BJ (cell line): ENCODE data around the gene CETN2. TPM values are rescaled to one million over a fixed set of nuclear protein-coding genes. Genes with fewer than 3 reads are reported as not detected.

Experiments used
- CTCF ChIA-PET: fragments of 350-600 bp; formaldehyde crosslinking; extraction: SDS; loops from one replicate; lab custom pipeline; 2021; ENCODE audit warnings: antibody characterized with exemption, inconsistent platforms; lab: Yijun Ruan, JAX
- POLR2A ChIA-PET: fragments of 300-600 bp; sonication (Branson Sonifier 250); formaldehyde crosslinking; extraction: SDS; loops from one replicate; lab custom pipeline; 2021; ENCODE audit warnings: antibody characterized with exemption; lab: Charles Lee
- DNase-seq: peaks from one replicate; pipeline ENCODE4 v3.0.0-alpha.2; 2011; ENCODE audit warnings: low read depth
- H3K27me3 ChIP-seq: 2 replicates; pipeline ENCODE4 v1.6.0; 2011; ENCODE audit warnings: low read length; ENCODE audit not compliant: control insufficient read depth, insufficient read depth
- H3K36me3 ChIP-seq: 2 replicates; pipeline ENCODE4 v1.5.1; 2011; ENCODE audit warnings: low read length; ENCODE audit not compliant: control insufficient read depth, insufficient read depth
- H3K4me3 ChIP-seq: 2 replicates; pipeline ENCODE4 v1.5.1; 2011; ENCODE audit warnings: low read depth, mild to moderate bottlenecking, control low read depth, low read length
- polyA plus RNA-seq: library from polyadenylated mRNA; depleted of rRNA; stranded (reverse); fragments of >200 nt; gene quantifications from 2 replicates; pipeline ENCODE4 v1.2.3, GENCODE V29; 2011
- TF ChIP-seq, protein P1 (sequence below): IDR thresholded peaks from 2 replicates; pipeline ENCODE4 v1.5.1; 2011; ENCODE audit warnings: low read depth, mild to moderate bottlenecking, control low read depth, inconsistent platforms, low read length, moderate library complexity; ENCODE audit not compliant: insufficient read depth

CETN2 gene
- polyA plus RNA-seq, 1 experiment: 19.1 TPM

- CTCF ChIA-PET: no interaction called here
- TF ChIP-seq, protein P1, sequence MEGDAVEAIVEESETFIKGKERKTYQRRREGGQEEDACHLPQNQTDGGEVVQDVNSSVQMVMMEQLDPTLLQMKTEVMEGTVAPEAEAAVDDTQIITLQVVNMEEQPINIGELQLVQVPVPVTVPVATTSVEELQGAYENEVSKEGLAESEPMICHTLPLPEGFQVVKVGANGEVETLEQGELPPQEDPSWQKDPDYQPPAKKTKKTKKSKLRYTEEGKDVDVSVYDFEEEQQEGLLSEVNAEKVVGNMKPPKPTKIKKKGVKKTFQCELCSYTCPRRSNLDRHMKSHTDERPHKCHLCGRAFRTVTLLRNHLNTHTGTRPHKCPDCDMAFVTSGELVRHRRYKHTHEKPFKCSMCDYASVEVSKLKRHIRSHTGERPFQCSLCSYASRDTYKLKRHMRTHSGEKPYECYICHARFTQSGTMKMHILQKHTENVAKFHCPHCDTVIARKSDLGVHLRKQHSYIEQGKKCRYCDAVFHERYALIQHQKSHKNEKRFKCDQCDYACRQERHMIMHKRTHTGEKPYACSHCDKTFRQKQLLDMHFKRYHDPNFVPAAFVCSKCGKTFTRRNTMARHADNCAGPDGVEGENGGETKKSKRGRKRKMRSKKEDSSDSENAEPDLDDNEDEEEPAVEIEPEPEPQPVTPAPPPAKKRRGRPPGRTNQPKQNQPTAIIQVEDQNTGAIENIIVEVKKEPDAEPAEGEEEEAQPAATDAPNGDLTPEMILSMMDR: no peak
Observed at GRCh38 chrX:152861826-152862225, 31.3 kb upstream of the CETN2 start.

GRCh38 chrX:152861116-152861515 is 30.6 kb upstream of the CETN2 start:
- DNase-seq: no peak
- Histone ChIP-seq H3K4me3 (no peak overlapping the region), H3K27me3 (no peaks in the 10 kb centered on the region), H3K36me3 (peaks cover 10% of the 10 kb centered on the region)
- CTCF ChIA-PET: no interaction called here
- TF ChIP-seq, protein P1: no peak
- POLR2A ChIA-PET: no interaction called here

More at GRCh38 chrX:152861826-152862225, 31.3 kb upstream of the CETN2 start:
- H3K27me3 ChIP-seq: no peaks in the 10 kb centered on the region
- POLR2A ChIA-PET: no interaction called here
- H3K4me3 ChIP-seq: no peak overlapping the region
- peaks cover 10% of the 10 kb centered on the region for H3K36me3 ChIP-seq
- no peak for DNase-seq

- DNase-seq: no peak
- no peak overlapping the region for H3K4me3 ChIP-seq
- ChIA-PET CTCF (no interaction called here), POLR2A (no interaction called here)
- no peaks in the 10 kb centered on the region for H3K27me3 ChIP-seq
- TF ChIP-seq, protein P1: no peak
- H3K36me3 ChIP-seq: peaks cover 3% of the 10 kb centered on the region
Observed at GRCh38 chrX:152853986-152854385, 23.4 kb upstream of the CETN2 start.

DNA sequence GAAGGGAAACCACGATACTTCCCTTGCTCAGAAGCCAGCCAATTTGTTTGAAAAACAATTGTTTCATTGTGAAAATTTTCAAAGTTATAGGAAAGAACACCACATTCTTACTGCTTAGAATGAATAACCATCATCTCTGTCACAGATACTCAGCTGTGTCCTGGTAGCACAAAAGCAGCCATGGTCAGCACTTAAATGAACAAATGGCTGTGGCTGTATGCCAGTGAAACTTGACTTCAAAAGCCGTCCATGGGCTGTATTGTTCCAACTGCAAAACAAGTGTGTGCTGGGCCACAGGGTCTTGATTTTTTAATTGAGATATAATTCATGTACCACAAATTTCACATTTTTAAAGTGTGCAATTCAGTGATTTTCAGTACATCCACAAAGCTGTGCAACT is 19.9 kb upstream of the CETN2 start:
- TF ChIP-seq, protein P1: no peak
- H3K27me3 ChIP-seq: no peaks in the 10 kb centered on the region
- DNase-seq: no peak
- ChIA-PET POLR2A (no interaction called here), CTCF (no interaction called here)
- H3K36me3 ChIP-seq: peaks cover 1% of the 10 kb centered on the region
- no peak overlapping the region for H3K4me3 ChIP-seq

DNA sequence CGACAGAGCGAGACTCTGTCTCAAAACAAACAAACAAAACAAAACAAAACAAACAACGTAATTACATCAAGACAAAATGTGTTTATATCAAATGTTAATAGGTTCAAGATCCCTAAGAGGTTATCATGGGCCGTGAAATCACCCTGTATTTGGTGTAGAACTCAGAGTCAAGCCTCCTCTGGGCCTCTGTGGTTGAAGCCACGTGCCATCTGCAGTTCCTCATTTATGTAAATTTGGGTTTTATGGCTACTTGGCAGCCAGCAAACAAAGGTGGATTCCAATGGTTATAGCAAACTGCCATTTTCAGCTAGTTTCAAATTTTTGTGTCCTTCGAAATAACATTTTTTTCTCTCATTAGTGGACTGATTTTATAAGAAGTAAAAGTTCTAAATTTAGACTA is 16.7 kb upstream of the CETN2 start:
- TF ChIP-seq, protein P1: no peak
- CTCF ChIA-PET: no interaction called here
- no peak for DNase-seq
- no peaks in the 10 kb centered on the region for H3K27me3 ChIP-seq
- H3K4me3 ChIP-seq: no peak overlapping the region
- POLR2A ChIA-PET: no interaction called here
- peaks cover 1% of the 10 kb centered on the region for H3K36me3 ChIP-seq
